ENCODE results near the gene CHRNA4.

DNA sequence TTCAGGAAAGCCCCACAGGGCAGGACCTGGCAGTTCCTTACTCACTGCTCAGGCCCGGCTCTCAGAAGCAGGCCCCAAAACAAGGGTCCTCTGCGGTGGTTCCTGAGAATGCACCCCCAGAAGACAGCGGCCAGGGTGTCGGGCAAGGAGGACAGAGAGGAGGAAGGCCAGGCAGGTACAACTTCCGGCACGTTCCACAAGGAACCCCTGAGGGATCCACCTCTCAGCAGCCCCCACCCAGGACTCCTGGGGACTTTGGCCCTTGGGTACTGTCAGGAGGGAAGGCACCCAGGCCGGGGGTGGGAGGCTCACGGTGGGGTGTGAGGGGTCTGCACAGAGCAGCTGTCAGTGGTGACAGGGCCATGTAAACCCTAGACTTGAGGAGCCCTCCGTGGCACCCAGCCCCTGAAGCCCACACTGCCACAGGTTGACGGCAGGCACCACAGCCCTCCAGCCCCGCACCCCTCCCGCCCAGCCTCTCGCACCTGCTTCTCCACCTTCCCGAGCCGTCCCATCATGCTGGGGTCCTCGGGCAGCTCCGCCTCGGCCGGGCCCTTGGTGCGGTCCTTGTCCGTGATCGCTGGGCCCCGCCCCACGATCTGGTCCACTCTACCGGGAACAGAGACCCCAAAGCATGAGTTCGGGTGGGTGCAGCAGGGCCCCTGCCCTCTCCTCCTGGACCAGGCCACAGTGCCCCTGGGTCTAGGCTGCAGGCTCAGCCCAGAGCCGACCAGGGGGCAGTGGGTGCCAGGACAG lies 47.0 kb upstream of the CHRNA4 start:
- TF ChIP-seq POLR2AphosphoS5 (IDR thresholded peaks at IDR 0.05; ENCODE audit: insufficient read depth, low read depth, low read length), result no peak
- TF ChIP-seq, protein P1, sequence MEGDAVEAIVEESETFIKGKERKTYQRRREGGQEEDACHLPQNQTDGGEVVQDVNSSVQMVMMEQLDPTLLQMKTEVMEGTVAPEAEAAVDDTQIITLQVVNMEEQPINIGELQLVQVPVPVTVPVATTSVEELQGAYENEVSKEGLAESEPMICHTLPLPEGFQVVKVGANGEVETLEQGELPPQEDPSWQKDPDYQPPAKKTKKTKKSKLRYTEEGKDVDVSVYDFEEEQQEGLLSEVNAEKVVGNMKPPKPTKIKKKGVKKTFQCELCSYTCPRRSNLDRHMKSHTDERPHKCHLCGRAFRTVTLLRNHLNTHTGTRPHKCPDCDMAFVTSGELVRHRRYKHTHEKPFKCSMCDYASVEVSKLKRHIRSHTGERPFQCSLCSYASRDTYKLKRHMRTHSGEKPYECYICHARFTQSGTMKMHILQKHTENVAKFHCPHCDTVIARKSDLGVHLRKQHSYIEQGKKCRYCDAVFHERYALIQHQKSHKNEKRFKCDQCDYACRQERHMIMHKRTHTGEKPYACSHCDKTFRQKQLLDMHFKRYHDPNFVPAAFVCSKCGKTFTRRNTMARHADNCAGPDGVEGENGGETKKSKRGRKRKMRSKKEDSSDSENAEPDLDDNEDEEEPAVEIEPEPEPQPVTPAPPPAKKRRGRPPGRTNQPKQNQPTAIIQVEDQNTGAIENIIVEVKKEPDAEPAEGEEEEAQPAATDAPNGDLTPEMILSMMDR (IDR thresholded peaks at IDR 0.05; ENCODE audit: extremely low read depth in 1 of 2, insufficient read depth in 1 of 2, low read depth in 1 of 2, low read length in 2 of 2), result no peak
- TF ChIP-seq EZH2 (IDR thresholded peaks at IDR 0.05; ENCODE audit: borderline replicate concordance, low read depth, low read length, severe bottlenecking), result no peak
- no peak for TF ChIP-seq GATA2 (IDR thresholded peaks at IDR 0.05; ENCODE audit: insufficient read depth, insufficient read length, low read depth, low read length)
- TF ChIP-seq POLR2A (IDR thresholded peaks at IDR 0.05; ENCODE audit: low read depth, low read length), result no peak
- TF ChIP-seq, protein P2, sequence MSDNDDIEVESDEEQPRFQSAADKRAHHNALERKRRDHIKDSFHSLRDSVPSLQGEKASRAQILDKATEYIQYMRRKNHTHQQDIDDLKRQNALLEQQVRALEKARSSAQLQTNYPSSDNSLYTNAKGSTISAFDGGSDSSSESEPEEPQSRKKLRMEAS (IDR thresholded peaks at IDR 0.05; ENCODE audit: insufficient read depth, insufficient read length), result no peak
- no peak for TF ChIP-seq MYC (IDR thresholded peaks at IDR 0.05; ENCODE audit: low read depth, low read length)
- TF ChIP-seq FOS (IDR thresholded peaks at IDR 0.05; ENCODE audit: borderline replicate concordance, insufficient read depth, low read length), result no peak

All from endothelial cell of umbilical vein (primary cell).